ENCODE measurements around the gene GALNT2.

GRCh38 chr1:230119340-230119739 is 52.3 kb downstream of the GALNT2 start:
- TF ChIP-seq CTCF (conservative IDR thresholded peaks at IDR 0.05; ENCODE audit: low read length) (no peak), EZH2phosphoT487 (IDR thresholded peaks at IDR 0.05; ENCODE audit: borderline replicate concordance) (no peak)
